Activated T-cell treated with anti-CD3 and anti-CD28 coated beads for 4 hours (primary cell): ENCODE data around the gene C6orf52.

Experiments used
- DNase-seq: peaks from one replicate; pipeline ENCODE4 v3.0.0-alpha.2; 2020

Gene C6orf52

DNA sequence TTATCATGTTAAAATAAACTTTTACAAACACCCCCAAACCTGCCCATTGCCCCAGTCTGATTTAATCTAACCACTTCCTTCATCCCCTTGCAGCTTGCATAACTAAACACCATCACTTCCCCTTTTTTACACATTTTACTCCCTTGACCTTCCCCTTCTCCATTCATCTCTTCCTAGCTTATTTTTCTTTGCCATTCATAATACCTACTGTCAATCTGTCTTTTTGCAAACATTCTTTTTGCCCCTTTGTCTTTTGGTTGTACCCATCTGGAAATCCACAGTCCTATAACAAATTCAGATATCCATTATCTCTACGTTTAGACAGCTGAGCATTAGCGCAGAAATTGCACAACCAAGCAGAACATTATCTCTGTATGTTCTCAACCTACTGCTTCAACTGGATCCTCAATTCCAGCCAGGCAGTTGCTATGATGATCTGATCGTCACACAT lies 51.2 kb downstream of the C6orf52 start:
- no peak for DNase-seq

DNA sequence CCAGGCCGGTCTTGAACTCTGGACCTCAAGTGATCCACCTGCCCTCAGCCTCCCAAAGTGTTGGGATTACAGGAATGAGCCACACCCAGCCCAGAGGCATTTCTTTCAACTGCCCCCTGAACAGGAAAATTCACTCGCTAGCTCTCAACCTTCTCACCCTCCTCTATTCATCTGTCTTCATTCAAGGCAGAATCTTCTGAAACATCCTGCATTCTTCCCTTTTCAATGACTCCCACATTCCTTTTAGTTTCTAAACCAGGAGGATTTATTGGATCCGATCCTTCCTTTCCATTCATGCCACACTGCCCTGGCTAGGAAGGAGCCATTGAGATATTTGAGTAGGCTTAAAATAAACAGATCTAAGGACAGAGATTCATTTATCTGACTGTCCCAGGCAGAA lies 52.9 kb downstream of the C6orf52 start:
- no peak for DNase-seq

DNA sequence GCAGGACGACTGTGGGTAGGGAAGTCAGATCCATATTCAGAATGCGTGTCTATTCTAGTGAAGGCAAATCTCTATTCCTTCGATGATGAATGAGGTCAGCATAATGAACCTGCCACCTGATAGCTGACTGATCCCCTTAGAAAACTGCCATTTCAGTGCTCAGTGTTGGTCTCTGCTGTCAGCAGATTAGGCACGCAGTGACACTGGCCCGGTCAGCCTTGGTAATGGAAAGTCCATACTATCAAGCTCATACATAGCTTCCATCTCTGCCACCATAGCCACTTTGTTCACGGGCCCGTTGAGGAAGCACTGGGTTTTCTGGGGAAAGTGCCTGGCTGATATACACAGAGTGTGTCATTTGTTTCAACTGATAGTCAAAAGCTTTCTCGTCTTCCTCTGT lies 54.0 kb downstream of the C6orf52 start:
- no peak for DNase-seq

DNA sequence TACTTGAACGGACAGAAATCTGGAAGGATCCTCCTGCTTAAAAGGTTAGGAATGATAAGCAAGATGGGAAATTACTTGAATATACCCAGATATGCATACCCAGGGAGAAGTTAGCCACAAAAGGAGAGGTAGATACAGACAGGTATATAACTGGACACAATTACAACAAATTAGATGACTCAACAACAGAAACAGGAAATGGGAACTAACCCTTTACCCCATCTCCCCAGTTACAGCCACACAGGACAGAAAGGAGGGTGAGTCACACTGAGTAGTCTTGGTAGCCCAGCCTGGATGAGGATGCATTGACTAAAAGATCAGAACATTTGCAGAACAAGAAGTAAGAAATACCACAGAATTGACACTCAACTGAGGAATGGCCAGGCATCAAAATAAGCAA lies 61.2 kb downstream of the C6orf52 start:
- DNase-seq = no peak

DNA sequence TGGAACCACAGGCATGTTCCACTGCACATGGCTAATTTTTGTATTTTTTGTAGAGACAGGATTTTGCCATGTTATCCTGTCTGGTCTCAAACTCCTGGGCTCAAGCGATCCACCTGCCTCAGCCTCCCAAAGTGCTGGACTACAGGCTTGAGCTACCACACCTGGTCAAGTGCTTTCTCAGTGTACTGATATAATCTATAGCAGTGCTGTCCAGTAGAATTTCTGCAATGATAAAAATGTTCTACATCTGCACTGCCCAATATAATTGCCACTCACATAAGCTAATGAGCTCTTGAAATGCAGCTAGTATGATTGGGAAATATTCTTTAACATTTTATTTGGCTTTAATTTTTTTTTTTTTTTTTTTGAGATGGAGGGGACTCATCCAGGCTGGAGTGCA lies 64.2 kb downstream of the C6orf52 start:
- DNase-seq = no peak

DNA sequence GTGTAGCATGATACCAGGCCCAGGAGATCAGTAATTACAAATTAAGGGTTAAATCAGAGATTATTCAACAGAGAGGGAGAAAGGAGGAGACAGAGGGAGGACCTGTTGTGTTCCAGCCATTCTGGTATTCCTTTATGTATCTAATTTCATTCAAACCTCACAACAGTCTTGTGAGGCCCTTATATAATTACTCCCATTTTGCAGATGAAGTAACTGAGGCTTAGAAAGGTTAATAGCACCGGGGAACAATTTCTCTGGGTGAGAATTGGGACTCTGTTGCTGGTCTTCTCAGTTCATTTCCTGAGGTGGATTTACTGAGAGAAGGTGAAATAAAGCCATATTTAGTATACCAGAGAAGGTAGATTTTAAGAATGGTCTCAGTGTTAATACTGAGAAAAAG lies 66.6 kb downstream of the C6orf52 start:
- no peak for DNase-seq

DNA sequence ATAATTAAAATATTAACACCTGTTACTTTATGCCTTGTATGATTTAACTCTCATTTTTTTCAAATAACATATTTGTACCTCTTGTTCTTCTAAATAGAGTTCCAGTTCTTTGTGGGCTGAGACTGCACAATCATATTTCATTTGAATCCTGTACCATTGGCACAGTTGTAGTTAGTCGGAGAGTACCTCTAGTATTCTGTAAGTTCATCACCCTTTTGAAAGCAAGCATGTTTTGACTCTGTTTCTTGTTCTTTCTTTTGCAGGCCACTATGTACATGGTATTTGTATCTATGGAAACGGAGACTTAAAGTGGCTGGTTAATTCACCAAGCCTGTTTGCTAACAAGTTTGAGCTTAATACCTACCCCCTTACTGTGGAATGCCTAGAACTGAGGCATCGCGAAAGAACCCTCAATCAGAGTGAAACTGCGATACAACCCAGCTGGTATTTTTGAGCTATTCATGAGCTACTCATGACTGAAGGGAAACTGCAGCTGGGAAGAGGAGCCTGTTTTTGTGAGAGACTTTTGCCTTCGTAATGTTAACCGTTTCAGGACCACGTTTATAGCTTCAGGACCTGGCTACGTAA lies 68.2 kb downstream of the C6orf52 start:
- no peak for DNase-seq

DNA sequence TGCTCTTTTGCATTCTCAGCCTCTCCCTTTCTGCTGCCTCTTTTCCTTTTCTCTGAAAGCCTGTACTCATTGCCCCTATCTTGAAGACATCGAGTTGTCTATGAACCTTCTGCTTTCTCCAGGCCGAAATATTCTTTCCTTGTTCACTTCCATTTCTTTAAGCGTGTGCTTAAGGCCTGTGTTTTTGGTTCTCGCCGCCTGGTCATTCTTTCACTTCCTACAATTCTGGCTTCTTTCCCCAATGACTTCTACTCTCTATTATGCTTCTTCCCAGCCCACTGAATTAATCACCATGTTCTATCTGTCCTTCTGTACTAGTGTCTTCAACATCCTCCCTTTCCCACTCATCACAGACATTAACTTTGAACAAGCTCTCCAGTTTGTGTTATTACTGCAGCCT lies 69.6 kb downstream of the C6orf52 start:
- DNase-seq = no peak

DNA sequence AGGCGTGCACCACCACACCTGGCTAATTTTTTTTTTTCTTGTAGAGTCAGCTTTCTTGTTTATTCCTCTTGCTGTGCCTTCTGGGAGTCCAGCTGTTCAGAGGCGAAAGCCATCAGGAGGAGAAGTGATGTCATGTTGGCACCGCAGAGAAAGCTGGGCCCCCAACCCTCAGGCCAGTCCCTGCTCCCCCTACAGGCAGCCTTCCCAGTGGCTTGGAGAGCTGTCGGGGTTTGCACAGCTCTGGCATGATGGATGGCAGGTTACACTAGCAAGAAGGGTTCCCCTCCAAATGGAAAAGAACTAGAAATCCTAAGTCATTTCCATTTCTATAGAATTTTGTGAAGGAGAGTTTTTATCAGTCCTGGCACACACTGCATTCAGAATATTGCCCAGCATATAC lies 72.6 kb downstream of the C6orf52 start:
- DNase-seq = no peak
